Activated naive CD8-positive, alpha-beta T cell treated with anti-CD3 and anti-CD28 coated beads, Interleukin-2, amount 50 U/mL, for 16 hours (primary cell): ENCODE data around the gene IL7R.

Experiments
- DNase-seq: peaks from one replicate; pipeline ENCODE4 v3.0.0-alpha.2; 2020; ENCODE audit warnings: low read depth, low spot score

The IL7R gene, protein sequence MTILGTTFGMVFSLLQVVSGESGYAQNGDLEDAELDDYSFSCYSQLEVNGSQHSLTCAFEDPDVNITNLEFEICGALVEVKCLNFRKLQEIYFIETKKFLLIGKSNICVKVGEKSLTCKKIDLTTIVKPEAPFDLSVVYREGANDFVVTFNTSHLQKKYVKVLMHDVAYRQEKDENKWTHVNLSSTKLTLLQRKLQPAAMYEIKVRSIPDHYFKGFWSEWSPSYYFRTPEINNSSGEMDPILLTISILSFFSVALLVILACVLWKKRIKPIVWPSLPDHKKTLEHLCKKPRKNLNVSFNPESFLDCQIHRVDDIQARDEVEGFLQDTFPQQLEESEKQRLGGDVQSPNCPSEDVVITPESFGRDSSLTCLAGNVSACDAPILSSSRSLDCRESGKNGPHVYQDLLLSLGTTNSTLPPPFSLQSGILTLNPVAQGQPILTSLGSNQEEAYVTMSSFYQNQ

DNA sequence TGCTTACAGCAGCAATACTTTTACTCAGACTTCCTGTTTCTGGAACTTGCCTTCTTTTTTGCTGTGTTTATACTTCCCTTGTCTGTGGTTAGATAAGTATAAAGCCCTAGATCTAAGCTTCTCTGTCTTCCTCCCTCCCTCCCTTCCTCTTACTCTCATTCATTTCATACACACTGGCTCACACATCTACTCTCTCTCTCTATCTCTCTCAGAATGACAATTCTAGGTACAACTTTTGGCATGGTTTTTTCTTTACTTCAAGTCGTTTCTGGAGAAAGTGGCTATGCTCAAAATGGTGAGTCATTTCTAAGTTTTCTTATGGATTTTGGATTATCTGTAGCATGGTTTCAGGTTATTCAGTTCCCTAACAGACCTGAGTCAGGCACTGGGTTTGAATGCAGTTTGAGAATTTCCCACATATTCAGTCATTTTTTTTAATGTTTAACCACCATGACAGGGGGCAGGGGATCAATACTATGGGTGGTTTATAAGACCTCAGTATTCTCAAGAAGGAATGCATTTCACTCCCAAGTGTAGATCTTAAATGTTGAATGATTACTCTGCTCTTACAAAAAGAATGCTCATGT is at the start of gene IL7R:
Gene IL7R (plus strand): TSS at position 127 of the 587 bp plus-strand sequence. CDS start 87 bp downstream, at position 214.
- DNase-seq, result no peak

DNA sequence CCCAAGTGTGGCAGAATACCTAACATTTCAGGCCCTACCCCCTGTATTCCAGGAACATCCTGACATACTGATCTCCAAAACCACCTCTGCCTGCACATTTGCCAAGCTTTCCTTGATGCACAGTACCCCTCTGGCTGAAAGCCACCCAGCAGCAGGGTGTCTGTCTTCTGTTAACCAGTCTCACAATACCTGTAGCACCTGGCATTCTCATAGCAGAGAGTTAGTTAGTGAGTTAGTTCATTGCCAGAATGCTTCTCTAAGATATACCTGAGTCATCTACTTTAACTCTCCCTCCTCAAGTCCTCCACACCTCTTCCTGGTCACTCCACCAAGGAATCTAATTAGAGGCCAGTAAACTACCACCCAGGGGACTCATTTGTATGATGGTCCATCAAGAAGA is 46.1 kb upstream of the IL7R start:
- no peak for DNase-seq

DNA sequence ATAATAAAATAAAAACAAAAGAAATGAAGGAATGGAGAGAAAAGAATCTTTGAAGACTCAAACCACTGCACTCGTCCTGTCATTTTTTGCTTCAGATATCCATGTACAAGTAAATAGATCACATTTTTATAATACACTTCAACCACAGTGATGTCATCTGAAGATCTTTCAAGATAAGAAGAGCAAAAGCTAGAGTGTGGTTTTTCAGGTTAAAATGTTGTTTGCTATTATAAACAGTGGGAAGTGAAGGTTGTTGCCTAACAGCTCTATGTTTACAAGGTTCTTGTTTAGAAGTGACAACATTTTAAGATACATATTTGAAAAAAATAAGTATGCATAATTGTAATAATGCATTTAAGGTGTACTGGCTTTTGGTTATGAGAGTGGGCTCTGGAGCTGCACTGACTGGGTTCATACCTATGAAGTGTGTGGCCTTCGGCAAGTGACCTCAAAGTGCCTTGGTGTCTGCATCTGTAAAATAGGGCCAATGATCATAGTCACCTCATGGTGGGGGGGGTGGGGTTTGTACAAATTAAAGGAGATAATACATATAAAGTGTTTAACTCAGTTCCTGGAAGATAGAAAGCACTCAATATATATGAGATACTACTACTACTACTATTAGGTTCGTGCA is 45.5 kb upstream of the IL7R start:
- DNase-seq, result no peak

DNA sequence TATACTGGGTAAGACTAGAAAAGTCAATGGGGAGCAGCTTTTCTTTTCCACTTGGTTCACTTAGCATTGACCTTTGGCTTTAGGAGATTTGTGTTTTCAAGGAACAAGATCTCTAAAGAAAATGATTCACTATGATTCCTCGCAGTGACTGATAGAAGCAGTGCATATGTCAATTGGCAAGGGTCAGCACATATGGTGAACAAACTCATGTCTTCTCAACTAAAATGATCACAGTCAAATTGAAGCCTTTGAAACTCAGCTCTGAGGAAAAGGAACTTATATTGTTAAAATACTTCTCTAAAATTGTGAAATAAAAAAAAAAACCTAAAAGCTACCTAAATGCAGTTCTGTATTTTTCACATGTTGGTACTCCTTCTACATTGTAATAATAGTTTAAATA is 43.2 kb upstream of the IL7R start:
- no peak for DNase-seq

DNA sequence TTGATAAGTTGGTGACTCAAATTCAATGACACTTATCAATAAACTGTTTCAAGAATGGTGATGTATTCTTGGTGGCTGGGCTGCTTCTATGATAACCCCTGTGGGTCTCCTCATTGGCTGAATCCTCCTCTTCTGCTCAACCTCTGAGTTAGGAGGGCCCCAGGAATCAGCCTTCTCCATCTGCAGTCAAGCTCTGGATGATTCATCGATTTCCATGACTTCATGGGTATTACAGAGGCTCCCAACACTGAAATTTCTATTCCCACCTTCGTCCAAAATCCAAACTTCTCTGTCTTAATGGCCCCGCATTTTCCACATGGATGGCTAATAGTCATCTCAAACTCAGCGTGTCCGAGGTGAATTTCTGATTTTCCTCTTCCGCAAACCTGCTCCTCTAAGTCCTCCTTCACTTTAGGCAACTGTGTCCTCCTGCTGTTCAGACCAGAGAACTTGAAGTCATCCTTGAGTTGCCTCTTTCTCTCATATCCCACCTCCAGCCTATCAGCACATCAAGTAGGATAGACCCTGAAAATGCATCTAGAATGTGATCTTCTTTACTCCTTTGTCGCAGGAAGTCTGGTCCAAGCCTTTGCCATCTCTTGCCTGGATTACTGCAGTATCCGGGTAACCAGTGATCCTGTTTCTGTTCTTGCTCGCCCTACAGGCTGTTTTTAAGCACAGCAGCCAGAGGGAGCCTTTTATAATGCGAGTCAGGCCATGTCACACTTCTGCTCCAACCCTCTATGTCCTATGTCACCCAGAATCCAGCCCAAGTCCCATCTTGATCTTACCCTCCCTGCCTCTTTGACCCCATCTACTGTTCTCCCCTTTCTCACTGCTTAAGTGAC is 41.4 kb upstream of the IL7R start:
- no peak for DNase-seq

DNA sequence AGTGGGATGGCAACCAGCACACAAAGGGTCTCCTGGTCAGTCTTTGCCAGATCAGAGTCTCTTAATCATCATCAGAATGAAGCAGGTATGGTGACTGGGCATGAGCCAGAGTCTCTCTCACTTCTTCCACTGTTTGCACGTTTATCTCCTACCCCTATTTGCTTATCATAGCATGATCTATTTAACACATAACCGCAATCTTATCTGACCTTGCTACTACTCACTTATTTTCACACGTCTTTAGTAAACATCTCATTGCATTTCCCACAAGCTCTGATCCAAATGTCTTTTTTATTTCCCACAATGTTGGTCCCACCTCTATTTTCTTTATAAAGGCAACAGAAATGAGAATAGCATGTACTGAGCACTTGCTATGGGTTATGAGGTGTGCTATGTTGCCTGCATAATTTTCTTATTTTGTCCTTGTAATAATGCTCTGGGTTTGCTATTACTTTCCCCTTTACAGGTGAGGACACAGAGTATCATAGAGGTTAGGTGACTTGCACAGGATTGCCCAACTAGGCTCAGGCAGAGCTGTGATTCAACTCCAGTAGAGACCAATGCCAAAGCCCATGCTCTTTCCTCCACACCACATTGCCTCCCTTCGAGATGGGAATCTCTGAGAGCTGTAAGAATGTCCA is 39.7 kb upstream of the IL7R start:
- no peak for DNase-seq

DNA sequence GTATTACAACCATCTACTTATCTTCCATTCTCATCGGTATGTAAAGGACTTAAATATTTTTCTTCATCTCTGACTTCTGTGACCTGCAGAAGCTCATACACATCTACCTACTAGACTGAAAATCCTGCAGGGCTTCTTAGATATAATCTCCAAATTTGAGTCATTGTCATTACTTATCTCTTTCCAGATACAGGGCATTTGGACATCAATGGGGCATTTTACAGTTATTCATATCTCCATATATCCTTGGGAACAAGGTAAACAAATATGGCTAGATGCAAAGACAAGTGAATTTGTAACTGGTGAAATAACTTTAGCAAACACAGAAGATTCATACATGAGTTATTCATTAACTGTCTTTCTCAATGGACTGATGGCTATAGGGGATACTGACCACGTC is 37.7 kb upstream of the IL7R start:
- DNase-seq, result no peak

DNA sequence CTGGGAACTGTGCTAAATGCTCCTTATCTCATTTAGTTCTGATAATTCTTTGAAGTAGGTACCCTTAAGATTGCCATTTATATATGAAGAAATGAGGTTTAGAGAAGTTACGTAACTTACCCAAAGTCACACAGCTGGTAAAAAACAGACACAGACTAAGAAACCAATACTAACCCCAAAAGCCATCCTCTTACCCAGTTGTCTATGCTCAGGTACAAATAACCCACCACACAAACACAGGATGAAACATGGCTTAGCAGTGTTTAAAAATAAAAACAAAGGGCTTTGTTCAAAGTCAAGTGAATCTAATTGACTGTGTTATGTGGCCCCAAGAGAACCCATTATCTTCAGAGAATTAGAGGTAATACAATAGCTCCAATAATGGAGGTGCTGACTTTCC is 37.0 kb upstream of the IL7R start:
- DNase-seq, result no peak

DNA sequence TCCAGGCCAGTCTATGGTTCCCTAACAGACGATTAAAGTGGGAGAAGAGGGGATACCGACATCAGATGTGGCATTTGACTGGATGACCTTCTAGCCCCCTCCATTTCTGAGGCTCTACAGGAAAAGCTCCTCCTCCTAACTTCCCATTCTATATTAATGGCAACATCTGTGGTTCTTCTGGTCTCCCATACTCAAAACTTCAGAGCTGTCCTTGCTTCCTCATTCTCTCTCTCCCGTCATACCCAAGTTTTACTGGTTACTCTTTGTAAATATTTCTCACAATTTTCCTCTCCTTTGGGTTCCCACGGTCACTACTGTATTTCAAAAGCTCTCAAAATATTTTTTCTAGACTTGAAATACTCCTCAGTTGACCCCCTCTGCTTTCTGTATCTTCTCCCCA is 36.0 kb upstream of the IL7R start:
- no peak for DNase-seq

DNA sequence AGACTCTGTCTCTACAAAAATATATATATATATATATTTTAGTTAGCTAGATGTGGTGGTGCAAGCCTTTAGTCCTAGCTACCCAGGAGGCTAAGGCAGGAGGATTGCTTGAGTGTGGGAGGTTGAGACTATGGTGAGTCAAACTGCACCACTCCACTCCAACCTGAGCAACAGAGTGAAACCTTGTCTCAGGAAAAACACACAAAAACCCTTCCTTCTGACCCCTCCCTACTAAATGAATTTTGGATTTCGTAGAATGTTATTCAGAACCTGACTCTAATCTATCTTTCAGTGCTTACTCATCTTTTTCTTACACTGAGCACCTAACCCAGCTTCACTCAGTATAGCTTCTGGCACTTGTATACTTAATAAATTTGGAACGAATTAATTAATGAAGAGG is 35.2 kb upstream of the IL7R start:
- no peak for DNase-seq

DNA sequence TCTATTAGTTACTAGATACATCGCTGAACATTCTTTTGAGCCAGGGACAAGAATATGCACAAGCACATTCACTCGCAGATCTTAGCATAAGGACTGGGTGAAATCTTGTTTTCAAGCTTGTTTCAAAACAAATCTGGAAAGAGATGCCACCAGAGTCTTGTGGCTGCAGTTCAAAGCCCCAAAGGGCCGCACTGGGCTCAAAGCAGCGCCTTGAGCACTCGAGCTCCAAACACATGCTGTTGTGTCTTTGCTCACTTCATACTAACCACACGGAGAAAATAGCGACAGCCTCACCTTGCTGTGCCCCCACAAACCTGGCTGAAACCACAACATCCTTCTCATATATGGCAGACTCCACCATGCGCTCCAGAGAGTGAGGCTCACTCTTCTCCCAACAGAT is 34.2 kb upstream of the IL7R start:
- DNase-seq, result no peak

DNA sequence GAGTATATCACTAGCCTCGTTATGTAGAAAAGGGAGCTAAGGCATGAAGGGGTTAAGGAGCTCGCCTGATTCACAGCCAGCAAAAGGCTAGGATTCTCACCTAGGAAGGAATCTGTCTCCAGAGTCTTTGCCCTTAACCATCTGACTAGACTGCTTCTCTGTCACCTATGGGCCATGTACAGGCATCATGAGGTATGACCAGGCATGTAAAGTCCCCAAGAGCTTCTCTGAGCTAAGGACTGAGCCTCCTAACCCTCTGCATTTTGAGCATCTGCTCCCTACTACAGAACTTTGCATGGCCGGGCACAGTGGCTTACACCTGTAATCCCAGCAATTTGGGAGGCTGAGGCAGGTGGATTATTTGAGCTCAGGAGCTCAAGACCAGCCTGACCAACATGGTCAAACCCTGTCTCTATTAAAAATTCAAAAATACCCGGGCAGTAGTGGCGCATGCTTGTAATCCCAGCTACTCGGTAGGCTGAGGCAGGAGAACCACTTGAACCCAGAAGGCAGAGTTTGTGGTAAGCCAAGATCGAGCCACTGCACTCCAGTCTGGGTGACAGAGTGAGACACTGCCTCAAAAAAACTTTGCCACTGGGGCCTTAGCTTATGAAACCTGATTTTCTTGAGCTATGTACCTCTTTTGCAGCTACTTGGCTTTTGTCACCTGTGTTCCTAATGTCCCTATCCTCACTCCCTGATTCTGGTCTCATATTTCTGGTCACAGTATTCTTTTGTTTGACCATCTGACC is 33.2 kb upstream of the IL7R start:
- DNase-seq, result no peak

DNA sequence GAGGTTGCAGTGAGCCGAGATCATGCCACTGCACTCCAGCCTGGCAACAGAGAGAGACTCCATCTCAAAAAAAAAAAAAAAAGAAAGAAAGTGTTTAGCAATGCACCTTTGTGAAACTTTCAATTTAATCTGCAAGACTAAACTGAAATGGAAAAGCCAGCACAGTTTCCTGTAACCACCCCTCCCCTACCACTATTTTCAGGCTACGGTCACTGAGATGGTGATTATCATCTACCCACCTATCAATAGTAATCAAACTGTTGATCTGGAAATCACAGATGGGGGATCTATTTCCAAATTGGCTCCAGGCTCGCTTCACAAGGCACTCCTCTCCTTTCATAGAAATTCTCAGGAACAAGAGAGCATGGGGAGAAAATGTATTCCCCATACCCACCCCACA is 30.6 kb upstream of the IL7R start:
- no peak for DNase-seq

DNA sequence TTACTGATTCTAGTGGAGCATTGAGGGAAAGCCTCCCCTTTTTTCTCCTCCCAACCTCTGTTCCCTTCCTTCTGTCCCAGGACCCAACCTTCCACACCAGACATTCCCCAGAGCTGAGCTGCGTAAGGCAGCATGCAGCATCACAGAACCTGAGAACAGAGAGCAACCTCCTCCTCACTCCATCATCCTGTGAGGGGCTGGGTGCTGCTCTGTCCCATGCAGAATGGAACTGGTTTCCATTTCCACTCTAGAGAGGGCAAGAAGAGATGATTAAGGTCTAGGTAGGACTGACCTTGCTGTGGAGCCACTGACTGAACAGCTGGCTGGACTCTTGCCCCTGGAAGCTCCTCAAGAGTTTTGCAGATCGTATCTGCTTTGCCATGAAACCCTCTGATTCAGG is 30.1 kb upstream of the IL7R start:
- DNase-seq, result no peak

DNA sequence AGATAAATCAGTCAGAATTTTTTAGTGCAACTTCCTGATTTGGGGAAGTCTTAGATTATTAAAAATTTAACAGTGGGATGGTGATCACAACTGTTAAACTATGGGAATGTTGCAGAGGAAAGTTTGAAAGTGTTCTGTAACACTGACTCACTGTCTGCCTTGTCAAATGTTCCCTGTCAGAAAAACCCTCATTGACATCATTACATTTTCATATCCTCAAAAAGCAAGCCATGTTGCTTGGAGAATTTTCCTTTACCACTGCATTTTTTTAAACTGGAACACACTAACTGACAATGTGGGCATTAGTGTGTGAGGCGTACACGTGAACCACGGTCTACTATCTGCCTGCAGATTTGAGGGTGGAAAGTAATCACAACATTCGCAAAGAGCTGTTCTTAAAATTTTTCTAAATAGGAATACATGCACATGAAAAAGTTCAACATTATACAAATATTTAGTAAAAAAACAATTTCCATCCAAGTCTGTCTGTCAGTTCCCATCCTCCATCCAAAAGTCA is 28.6 kb upstream of the IL7R start:
- no peak for DNase-seq

DNA sequence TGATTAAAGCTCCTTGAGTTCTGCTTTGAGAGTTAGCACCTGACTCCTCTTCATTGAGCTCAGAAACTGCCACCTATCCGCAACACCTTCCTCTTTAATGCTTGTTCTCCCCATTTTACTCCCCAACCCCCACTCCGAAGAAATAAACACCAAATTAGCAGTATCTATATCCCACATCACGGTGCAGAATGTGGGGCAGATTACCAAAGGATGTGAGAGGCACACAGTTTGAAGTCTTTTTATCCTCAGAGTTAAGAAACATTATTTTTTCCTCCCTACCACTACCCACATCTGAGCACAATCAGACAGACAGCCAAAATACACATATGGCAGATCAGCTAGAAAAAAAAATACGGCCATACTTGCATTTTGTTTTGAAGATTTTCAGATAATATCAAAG is 26.1 kb upstream of the IL7R start:
- no peak for DNase-seq

DNA sequence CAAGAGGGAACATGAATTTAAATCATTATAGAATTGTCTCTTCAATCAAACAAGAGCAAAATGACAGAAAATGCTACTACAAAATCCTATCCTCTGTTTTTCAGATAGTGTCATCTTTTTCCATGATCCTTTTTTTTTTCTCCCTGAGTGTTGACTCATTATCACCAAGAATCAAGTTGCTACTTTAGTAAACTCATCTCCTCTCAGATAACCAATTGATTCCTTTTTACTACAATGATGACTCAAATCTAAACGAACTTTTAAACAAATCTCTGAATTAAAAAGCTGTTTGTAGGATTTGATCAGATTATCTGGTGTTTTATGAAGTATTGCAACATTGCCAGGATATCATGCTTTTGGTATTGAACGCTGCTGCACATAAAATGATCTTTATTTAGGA is 23.9 kb upstream of the IL7R start:
- no peak for DNase-seq

DNA sequence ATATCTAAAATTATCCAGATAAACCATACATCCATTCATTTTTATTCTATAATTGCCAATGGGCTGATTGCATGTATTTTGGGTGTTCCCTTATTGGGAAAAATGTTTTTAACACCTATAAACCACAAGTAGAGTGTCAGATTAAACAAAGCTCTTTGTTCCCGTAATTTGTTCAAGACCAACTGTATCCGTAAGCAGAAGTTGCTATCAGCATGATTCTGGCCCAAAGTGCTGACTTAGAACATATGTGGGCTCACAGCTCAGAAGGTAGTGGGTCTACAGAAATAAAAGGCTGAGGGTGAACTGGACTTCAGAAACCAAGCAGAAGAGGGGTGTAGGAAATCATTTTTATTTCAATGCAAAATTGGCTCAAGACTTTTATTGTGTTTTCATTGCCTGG is 23.5 kb upstream of the IL7R start:
- DNase-seq, result no peak

DNA sequence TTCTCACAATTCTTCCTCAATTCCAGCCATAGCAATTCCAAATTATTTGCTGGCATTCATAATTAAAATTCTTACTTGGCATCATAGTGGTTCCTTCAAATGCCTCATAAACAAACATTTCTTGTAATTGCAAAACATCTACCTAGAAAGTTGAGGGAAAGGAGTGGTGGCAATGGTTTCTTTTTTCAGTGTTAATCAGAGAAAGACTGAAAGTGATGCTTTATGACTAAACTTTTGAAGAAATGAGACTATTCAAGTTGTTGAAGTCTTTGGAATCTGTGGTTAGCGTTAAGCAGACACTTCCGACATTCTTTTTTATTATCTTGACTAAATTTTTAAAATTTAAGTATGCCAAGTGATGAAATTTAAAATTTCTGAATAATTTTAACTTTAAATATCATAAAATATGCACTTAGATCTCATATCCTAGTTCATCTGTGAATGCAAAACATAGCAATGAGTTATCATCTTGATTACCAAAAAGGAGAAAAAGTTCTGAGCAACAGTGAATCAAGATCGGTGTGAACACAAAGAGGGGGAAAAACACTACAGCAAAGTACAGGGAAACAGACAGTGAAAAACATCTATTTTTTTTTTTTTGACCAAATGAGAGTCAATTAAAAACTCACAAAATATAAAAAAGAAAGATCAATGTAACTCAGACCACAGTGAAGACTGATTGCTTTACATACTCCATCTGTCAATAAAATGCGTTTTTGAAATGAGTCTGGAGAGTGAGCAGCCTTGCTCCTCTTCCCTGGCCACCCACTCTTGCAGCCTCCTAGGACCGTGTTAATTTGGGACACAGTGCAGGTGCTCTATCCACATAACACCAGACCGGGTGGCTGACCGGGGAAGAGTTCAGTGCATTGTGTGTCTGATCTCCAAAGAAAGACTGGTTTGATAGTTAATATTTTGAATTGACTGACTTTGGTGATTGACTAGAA is 20.6 kb upstream of the IL7R start:
- no peak for DNase-seq
